ENCODE results near the gene SPAG8. TPM values are rescaled to one million over a fixed set of nuclear protein-coding genes. Genes with fewer than 3 reads are reported as not detected.

The SPAG8 gene
- total and polyA plus RNA-seq, 9 of the 15 experiments (the other 6 are each of a cell fraction or from before 2014, with no cell fraction given), result 0.03 to 0.47 (median 0.21) TPM

- POLR2A ChIA-PET, result no interaction called here
- in situ Hi-C loops (cut with MboI) (loop anchor here (10.0 kb wide), 1 partner anchor 93 kb away; no protein-coding TSS in a partner anchor), intact Hi-C loops (cut with micrococcal nuclease) (no loop called here)
Observed at GRCh38 chr9:35791297-35791921, 20.7 kb downstream of the SPAG8 start, which contains the start of gene NPR2. NPR2 (plus strand) TSS chr9:35791591; CDS start chr9:35792409, 818 bp downstream.

More at GRCh38 chr9:35791297-35791921, 20.7 kb downstream of the SPAG8 start, which contains the start of gene NPR2:
- Histone ChIP-seq H3K4me1 (replicated peaks in 1 of 2; ENCODE audit: control insufficient read depth in 2 of 2, insufficient read depth in 2 of 2, low read length in 2 of 2) (peaks cover 6% of the 10 kb centered on the region in 2 experiments; a peak in 4 of 5 replicates), H3K4me2 (ENCODE audit: insufficient read depth, low read length) (no peak within 1 kb of the TSS), H2AFZ (ENCODE audit: low read depth, low read length) (no peak within 1 kb of the TSS), H3K79me2 (ENCODE audit: control insufficient read depth, insufficient read depth, low read length) (no peaks in the 10 kb centered on the region), H3K4me3 (no peak within 1 kb of the TSS), H3K27ac (ENCODE audit: extremely low read depth, low read depth, low read length) (no peak within 1 kb of the TSS), H3K9ac (ENCODE audit: insufficient read depth in 1 of 2, low read depth in 2 of 2, low read length in 2 of 2) (no peak within 1 kb of the TSS), H3K36me3 (ENCODE audit: control insufficient read depth, insufficient read depth, low read length) (peaks cover 16% of the 10 kb centered on the region; the same call in 2 of the 3 replicates), H3K9me3 (replicated peaks; ENCODE audit: control insufficient read depth, insufficient read depth, low read depth, low read length) (no peaks in the 10 kb centered on the region), H4K20me1 (replicated peaks; ENCODE audit: control insufficient read depth, insufficient read depth, low read length) (no peaks in the 10 kb centered on the region), H3K9me1 (ENCODE audit: control insufficient read depth, insufficient read depth, low read length) (no peaks in the 10 kb centered on the region), H3K27me3 (ENCODE audit: control insufficient read depth in 2 of 2, insufficient read depth in 2 of 2, low read length in 2 of 2) (no peaks in the 10 kb centered on the region)
- no CpG with 5 or more reads among the region's 64 CpGs for WGBS (ENCODE audit: insufficient coverage, low coverage, missing lambda C conversion rate)
- CTCF ChIA-PET (ENCODE audit: low intra/inter-chr PET ratio), result interaction anchor here (2.0 to 2.8 kb wide), 2 partner anchors 35 to 91 kb away, joined by 13 to 28 read pairs; no protein-coding TSS in a partner anchor
- no peak for TF ChIP-seq EGR1 (conservative IDR thresholded peaks at IDR 0.05)
- no peak for TF ChIP-seq PREB (CRISPR knock-in tag; IDR thresholded peaks at IDR 0.05)
- TF ChIP-seq ZFP1 (CRISPR knock-in tag; IDR thresholded peaks at IDR 0.05), result no peak
- TF ChIP-seq ZNF121 (CRISPR knock-in tag; conservative IDR thresholded peaks at IDR 0.05), result no peak
- TF ChIP-seq TFAM (CRISPR knock-in tag; conservative IDR thresholded peaks at IDR 0.05), result no peak
- TF ChIP-seq FIP1L1 (IDR thresholded peaks at IDR 0.05; ENCODE audit: low read depth, low read length, poor library complexity, severe bottlenecking), result no peak
- no peak for TF ChIP-seq ATF7 (IDR thresholded peaks at IDR 0.05)
- no peak for TF ChIP-seq STAT5A (IDR thresholded peaks at IDR 0.05; ENCODE audit: borderline replicate concordance, low read length)
- DNase-seq (ENCODE audit: extremely low read depth in 1 of 4, low spot score in 3 of 4), result peak in 1 of 4 experiments; percentile 12
- FAIRE-seq, result no peak
- ATAC-seq, result no peak
- no TSS peak for BruUV-seq (replicated peaks)

All from K562 (cell line).